Measurements from ENCODE around the gene BCL2L11. TPM values are rescaled to one million over a fixed set of nuclear protein-coding genes. Genes with fewer than 3 reads are reported as not detected.

BCL2L11 gene
- total and polyA plus RNA-seq, 2 donors, result 9.7 to 47.6 TPM

GRCh38 chr2:111199840-111200239 lies 79.1 kb downstream of the BCL2L11 start:
- no peak for DNase-seq (ENCODE audit: low read depth in 6 of 9, low spot score in 9 of 9)
- no peak overlapping the region for H3K4me3 ChIP-seq (ENCODE audit: low read length in 2 of 2)
- no peaks in the 10 kb centered on the region for H3K36me3 ChIP-seq (ENCODE audit: control insufficient read depth in 2 of 2, insufficient read depth in 2 of 2, low read length in 1 of 2)
- no peaks in the 10 kb centered on the region for H3K9me3 ChIP-seq (ENCODE audit: control insufficient read depth in 2 of 2, insufficient read depth in 1 of 2, low read length in 1 of 2)
- no peaks in the 10 kb centered on the region for H3K27me3 ChIP-seq (ENCODE audit: control insufficient read depth in 2 of 2, insufficient read depth in 1 of 2, low read length in 1 of 2)
- WGBS, result 93% methylated on average over 10 of the region's 10 CpGs
- no peak overlapping the region for H3K27ac ChIP-seq (ENCODE audit: low read depth in 1 of 2, low read length in 1 of 2)
- H3K4me1 ChIP-seq (ENCODE audit: control insufficient read depth in 2 of 2, insufficient read depth in 2 of 2, low read length in 2 of 2), result no peaks in the 10 kb centered on the region

GRCh38 chr2:111200333-111200881 lies 79.7 kb downstream of the BCL2L11 start:
- no peak overlapping the region for H3K27ac ChIP-seq (ENCODE audit: low read depth in 1 of 2, low read length in 1 of 2)
- H3K4me1 ChIP-seq (ENCODE audit: control insufficient read depth in 2 of 2, insufficient read depth in 2 of 2, low read length in 2 of 2), result no peaks in the 10 kb centered on the region
- DNase-seq (ENCODE audit: low read depth in 6 of 9, low spot score in 9 of 9), result peak in 1 of 9 donors; percentile 17
- WGBS, result 97% methylated on average over 11 of the region's 11 CpGs
- no peaks in the 10 kb centered on the region for H3K27me3 ChIP-seq (ENCODE audit: control insufficient read depth in 2 of 2, insufficient read depth in 1 of 2, low read length in 1 of 2)
- no peaks in the 10 kb centered on the region for H3K9me3 ChIP-seq (ENCODE audit: control insufficient read depth in 2 of 2, insufficient read depth in 1 of 2, low read length in 1 of 2)
- H3K4me3 ChIP-seq (ENCODE audit: low read length in 2 of 2), result no peak overlapping the region
- no peaks in the 10 kb centered on the region for H3K36me3 ChIP-seq (ENCODE audit: control insufficient read depth in 2 of 2, insufficient read depth in 2 of 2, low read length in 1 of 2)

GRCh38 chr2:111201214-111201613 lies 80.5 kb downstream of the BCL2L11 start:
- Histone ChIP-seq H3K4me1 (ENCODE audit: control insufficient read depth in 2 of 2, insufficient read depth in 2 of 2, low read length in 2 of 2) (no peaks in the 10 kb centered on the region), H3K4me3 (ENCODE audit: low read length in 2 of 2) (no peak overlapping the region), H3K27me3 (ENCODE audit: control insufficient read depth in 2 of 2, insufficient read depth in 1 of 2, low read length in 1 of 2) (no peaks in the 10 kb centered on the region), H3K9me3 (ENCODE audit: control insufficient read depth in 2 of 2, insufficient read depth in 1 of 2, low read length in 1 of 2) (no peaks in the 10 kb centered on the region), H3K36me3 (ENCODE audit: control insufficient read depth in 2 of 2, insufficient read depth in 2 of 2, low read length in 1 of 2) (no peaks in the 10 kb centered on the region), H3K27ac (ENCODE audit: low read depth in 1 of 2, low read length in 1 of 2) (no peak overlapping the region)
- WGBS, result 96% methylated on average over 4 of the region's 4 CpGs
- peak in 2 of 9 donors; percentile 12 to 15 for DNase-seq (ENCODE audit: low read depth in 6 of 9, low spot score in 9 of 9)

GRCh38 chr2:111202266-111203040 lies 81.7 kb downstream of the BCL2L11 start:
- Histone ChIP-seq H3K9me3 (ENCODE audit: control insufficient read depth in 2 of 2, insufficient read depth in 1 of 2, low read length in 1 of 2) (no peaks in the 10 kb centered on the region), H3K27ac (ENCODE audit: low read depth in 1 of 2, low read length in 1 of 2) (no peak overlapping the region), H3K4me1 (ENCODE audit: control insufficient read depth in 2 of 2, insufficient read depth in 2 of 2, low read length in 2 of 2) (no peaks in the 10 kb centered on the region), H3K36me3 (ENCODE audit: control insufficient read depth in 2 of 2, insufficient read depth in 2 of 2, low read length in 1 of 2) (no peaks in the 10 kb centered on the region), H3K4me3 (ENCODE audit: low read length in 2 of 2) (no peak overlapping the region), H3K27me3 (ENCODE audit: control insufficient read depth in 2 of 2, insufficient read depth in 1 of 2, low read length in 1 of 2) (no peaks in the 10 kb centered on the region)
- 96% methylated on average over 2 of the region's 2 CpGs for WGBS
- no peak for DNase-seq (ENCODE audit: low read depth in 6 of 9, low spot score in 9 of 9)

- Histone ChIP-seq H3K27me3 (ENCODE audit: control insufficient read depth in 2 of 2, insufficient read depth in 1 of 2, low read length in 1 of 2) (no peaks in the 10 kb centered on the region), H3K27ac (ENCODE audit: low read depth in 1 of 2, low read length in 1 of 2) (no peak overlapping the region), H3K9me3 (ENCODE audit: control insufficient read depth in 2 of 2, insufficient read depth in 1 of 2, low read length in 1 of 2) (no peaks in the 10 kb centered on the region), H3K36me3 (ENCODE audit: control insufficient read depth in 2 of 2, insufficient read depth in 2 of 2, low read length in 1 of 2) (no peaks in the 10 kb centered on the region), H3K4me1 (ENCODE audit: control insufficient read depth in 2 of 2, insufficient read depth in 2 of 2, low read length in 2 of 2) (no peaks in the 10 kb centered on the region), H3K4me3 (ENCODE audit: low read length in 2 of 2) (no peak overlapping the region)
- no peak for DNase-seq (ENCODE audit: low read depth in 6 of 9, low spot score in 9 of 9)
- 98% methylated on average over 2 of the region's 2 CpGs for WGBS
Observed at GRCh38 chr2:111204706-111205105, 84.0 kb downstream of the BCL2L11 start.

GRCh38 chr2:111205774-111206173 lies 85.1 kb downstream of the BCL2L11 start:
- Histone ChIP-seq H3K9me3 (ENCODE audit: control insufficient read depth in 2 of 2, insufficient read depth in 1 of 2, low read length in 1 of 2) (no peaks in the 10 kb centered on the region), H3K4me3 (ENCODE audit: low read length in 2 of 2) (no peak overlapping the region), H3K36me3 (ENCODE audit: control insufficient read depth in 2 of 2, insufficient read depth in 2 of 2, low read length in 1 of 2) (no peaks in the 10 kb centered on the region), H3K4me1 (ENCODE audit: control insufficient read depth in 2 of 2, insufficient read depth in 2 of 2, low read length in 2 of 2) (no peaks in the 10 kb centered on the region), H3K27me3 (ENCODE audit: control insufficient read depth in 2 of 2, insufficient read depth in 1 of 2, low read length in 1 of 2) (no peaks in the 10 kb centered on the region), H3K27ac (ENCODE audit: low read depth in 1 of 2, low read length in 1 of 2) (no peak overlapping the region)
- WGBS, result 93% methylated on average over 2 of the region's 2 CpGs
- no peak for DNase-seq (ENCODE audit: low read depth in 6 of 9, low spot score in 9 of 9)

GRCh38 chr2:111207851-111208250 lies 87.1 kb downstream of the BCL2L11 start:
- DNase-seq (ENCODE audit: low read depth in 6 of 9, low spot score in 9 of 9), result no peak
- H3K27ac ChIP-seq (ENCODE audit: low read depth in 1 of 2, low read length in 1 of 2), result no peak overlapping the region
- no peaks in the 10 kb centered on the region for H3K36me3 ChIP-seq (ENCODE audit: control insufficient read depth in 2 of 2, insufficient read depth in 2 of 2, low read length in 1 of 2)
- no peaks in the 10 kb centered on the region for H3K4me1 ChIP-seq (ENCODE audit: control insufficient read depth in 2 of 2, insufficient read depth in 2 of 2, low read length in 2 of 2)
- 95% methylated on average over 1 of the region's 1 CpG for WGBS
- H3K9me3 ChIP-seq (ENCODE audit: control insufficient read depth in 2 of 2, insufficient read depth in 1 of 2, low read length in 1 of 2), result no peaks in the 10 kb centered on the region
- no peaks in the 10 kb centered on the region for H3K27me3 ChIP-seq (ENCODE audit: control insufficient read depth in 2 of 2, insufficient read depth in 1 of 2, low read length in 1 of 2)
- no peak overlapping the region for H3K4me3 ChIP-seq (ENCODE audit: low read length in 2 of 2)

GRCh38 chr2:111208639-111209038 lies 87.9 kb downstream of the BCL2L11 start:
- no peak for DNase-seq (ENCODE audit: low read depth in 6 of 9, low spot score in 9 of 9)
- H3K27me3 ChIP-seq (ENCODE audit: control insufficient read depth in 2 of 2, insufficient read depth in 1 of 2, low read length in 1 of 2), result no peaks in the 10 kb centered on the region
- no peaks in the 10 kb centered on the region for H3K36me3 ChIP-seq (ENCODE audit: control insufficient read depth in 2 of 2, insufficient read depth in 2 of 2, low read length in 1 of 2)
- no peaks in the 10 kb centered on the region for H3K4me1 ChIP-seq (ENCODE audit: control insufficient read depth in 2 of 2, insufficient read depth in 2 of 2, low read length in 2 of 2)
- H3K4me3 ChIP-seq (ENCODE audit: low read length in 2 of 2), result no peak overlapping the region
- WGBS, result 95% methylated on average over 1 of the region's 1 CpG
- no peaks in the 10 kb centered on the region for H3K9me3 ChIP-seq (ENCODE audit: control insufficient read depth in 2 of 2, insufficient read depth in 1 of 2, low read length in 1 of 2)
- H3K27ac ChIP-seq (ENCODE audit: low read depth in 1 of 2, low read length in 1 of 2), result peak overlapping the region in 1 of 2 donors; percentile 21

- no peaks in the 10 kb centered on the region for H3K36me3 ChIP-seq (ENCODE audit: control insufficient read depth in 2 of 2, insufficient read depth in 2 of 2, low read length in 1 of 2)
Observed at GRCh38 chr2:111209045-111209514, 88.4 kb downstream of the BCL2L11 start.

More at GRCh38 chr2:111209045-111209514, 88.4 kb downstream of the BCL2L11 start:
- no peak overlapping the region for H3K4me3 ChIP-seq (ENCODE audit: low read length in 2 of 2)
- no peak overlapping the region for H3K27ac ChIP-seq (ENCODE audit: low read depth in 1 of 2, low read length in 1 of 2)
- H3K9me3 ChIP-seq (ENCODE audit: control insufficient read depth in 2 of 2, insufficient read depth in 1 of 2, low read length in 1 of 2), result no peaks in the 10 kb centered on the region
- 95% methylated on average over 1 of the region's 1 CpG for WGBS
- DNase-seq (ENCODE audit: low read depth in 6 of 9, low spot score in 9 of 9), result peak in 2 of 9 donors; percentile 23 to 41
- H3K27me3 ChIP-seq (ENCODE audit: control insufficient read depth in 2 of 2, insufficient read depth in 1 of 2, low read length in 1 of 2), result no peaks in the 10 kb centered on the region
- no peaks in the 10 kb centered on the region for H3K4me1 ChIP-seq (ENCODE audit: control insufficient read depth in 2 of 2, insufficient read depth in 2 of 2, low read length in 2 of 2)
